SK-N-SH (cell line): Measurements from ENCODE around the gene TMUB1. TPM values are rescaled to one million over a fixed set of nuclear protein-coding genes. Genes with fewer than 3 reads are reported as not detected.

ENCODE experiments used
- CTCF ChIA-PET: fragments of 300-600, 350-600 bp; formaldehyde crosslinking; extraction: SDS; loops from one replicate; lab custom pipeline; 2021; lab: Yijun Ruan, JAX
- POLR2A ChIA-PET: fragments of 350-600 bp; sonication (Branson Sonifier 250); formaldehyde crosslinking; extraction: SDS; loops from one replicate; lab custom pipeline; 2020; ENCODE audit warnings: antibody characterized with exemption, inconsistent platforms; lab: Yijun Ruan, JAX
- DNase-seq: peaks from one replicate; pipeline ENCODE4 v3.0.0; 2012
- H2AFZ ChIP-seq: fragments of 200-600 bp; sonication (generic); 2 replicates; pipeline ENCODE4 v1.8.1; 2016; ENCODE audit warnings: antibody characterized with exemption, mild to moderate bottlenecking, low read depth
- H3F3A ChIP-seq: fragments of 200-600 bp; sonication (generic); replicated peaks from 2 replicates; pipeline ENCODE3; 2016; ENCODE audit warnings: antibody characterized with exemption, mild to moderate bottlenecking; ENCODE audit not compliant: insufficient read depth
- H3K27ac ChIP-seq, 2 experiments: fragments of 200-500 bp in 1 of 2; fragments of 200-600 bp in 1 of 2; sonication (Bioruptor generic) in 1 of 2; sonication (generic), shearing (Covaris generic) in 1 of 2; 2 replicates each; pipeline versions ENCODE4 v1.5.1 to v1.6.1; 2014 to 2016; ENCODE audit warnings: low read depth in 2 of 2, inconsistent platforms in 1 of 2, low read length in 1 of 2, mild to moderate bottlenecking in 1 of 2, mixed read lengths in 1 of 2
- H3K27me3 ChIP-seq: fragments of 200-600 bp; sonication (generic), shearing (Covaris generic); 2 replicates; pipeline ENCODE4 v1.6.1; 2016; ENCODE audit warnings: mixed run types; ENCODE audit not compliant: insufficient read depth
- H3K36me3 ChIP-seq, 2 experiments: fragments of 200-500 bp in 1 of 2; fragments of 200-600 bp in 1 of 2; sonication (Bioruptor generic) in 1 of 2; sonication (generic) in 1 of 2; replicated peaks in 1 of 2; 2 replicates each; pipeline versions ENCODE3 to v1.5.1; 2014 to 2016; ENCODE audit warnings: low read length in 1 of 2, mild to moderate bottlenecking in 1 of 2; ENCODE audit not compliant: insufficient read depth in 2 of 2, control insufficient read depth in 1 of 2
- H3K4me1 ChIP-seq, 2 experiments: fragments of 200-500 bp in 1 of 2; fragments of 200-600 bp in 1 of 2; sonication (Bioruptor generic) in 1 of 2; sonication (generic), shearing (Covaris generic) in 1 of 2; 2 replicates each; pipeline versions ENCODE4 v1.5.1 to v1.6.1; 2014 to 2016; ENCODE audit warnings: low read depth in 1 of 2, low read length in 1 of 2, mixed run types in 1 of 2; ENCODE audit not compliant: insufficient read depth in 2 of 2, control insufficient read depth in 1 of 2
- H3K4me2 ChIP-seq: fragments of 200-600 bp; sonication (generic), shearing (Covaris generic); 2 replicates; pipeline ENCODE4 v1.6.1; 2017; ENCODE audit warnings: mixed run types
- H3K4me3 ChIP-seq, 2 experiments: fragments of 200-500 bp in 1 of 2; fragments of 200-600 bp in 1 of 2; sonication (Bioruptor generic) in 1 of 2; sonication (generic), shearing (Covaris generic) in 1 of 2; 2 replicates each; pipeline versions ENCODE4 v1.5.1 to v1.8.1; 2014 to 2016; ENCODE audit warnings: low read depth in 2 of 2, inconsistent platforms in 1 of 2, low read length in 1 of 2, mild to moderate bottlenecking in 1 of 2, mixed read lengths in 1 of 2, moderate library complexity in 1 of 2
- H3K79me2 ChIP-seq: fragments of 200-600 bp; sonication (generic); 2 replicates; pipeline ENCODE4 v1.8.1; 2017; ENCODE audit warnings: mild to moderate bottlenecking; ENCODE audit not compliant: insufficient read depth
- H3K9ac ChIP-seq: fragments of 200-600 bp; sonication (generic); 2 replicates; pipeline ENCODE4 v1.6.1; 2017; ENCODE audit warnings: mixed run types
- H3K9me2 ChIP-seq: fragments of 200-600 bp; sonication (generic); 2 replicates; pipeline ENCODE4 v1.6.1; 2017; ENCODE audit warnings: mixed run types
- H3K9me3 ChIP-seq: fragments of 200-600 bp; sonication (generic); 2 replicates; pipeline ENCODE4 v1.6.1; 2017; ENCODE audit warnings: mixed run types, mild to moderate bottlenecking, moderate library complexity
- H4K20me1 ChIP-seq: fragments of 200-600 bp; sonication (generic); 2 replicates; pipeline ENCODE4 v1.6.1; 2017; ENCODE audit warnings: mild to moderate bottlenecking, mixed run types; ENCODE audit not compliant: insufficient read depth
- CHD2 ChIP-seq: fragments of 150-350 bp; IDR thresholded peaks from 2 replicates; pipeline ENCODE4 v1.6.1; 2018; ENCODE audit warnings: low read length; ENCODE audit not compliant: partially characterized antibody
- FOXJ3 ChIP-seq: sonication (generic); formaldehyde crosslinking; IDR thresholded peaks from 2 replicates; pipeline ENCODE4 v1.5.1; 2020; ENCODE audit warnings: mild to moderate bottlenecking, missing genetic modification reagents
- GABPA ChIP-seq: IDR thresholded peaks from 2 replicates; pipeline ENCODE4 v1.4.0; 2012; ENCODE audit warnings: low read depth, mild to moderate bottlenecking
- MEF2A ChIP-seq: IDR thresholded peaks from 2 replicates; pipeline ENCODE4 v1.4.0; 2012; ENCODE audit warnings: low read depth, borderline replicate concordance
- RAD21 ChIP-seq: IDR thresholded peaks from 2 replicates; pipeline ENCODE4 v1.6.1; 2012; ENCODE audit warnings: mild to moderate bottlenecking, low read length
- RFX5 ChIP-seq: IDR thresholded peaks from 2 replicates; pipeline ENCODE4 v1.6.1; 2012; ENCODE audit warnings: mild to moderate bottlenecking, improper control_type of control experiment, low read length
- TAF1 ChIP-seq: IDR thresholded peaks from 2 replicates; pipeline ENCODE4 v1.6.1; 2012; ENCODE audit warnings: low read depth, mild to moderate bottlenecking, low read length, moderate library complexity, borderline replicate concordance
- WGBS: methylation state at CpG from one replicate; pipeline ENCODE4 v1.1.6; 2017; ENCODE audit warnings: low lambda C conversion rate; 5-methylcytosine and 5-hydroxymethylcytosine counted together
- polyA plus RNA-seq, 3 experiments: library from polyadenylated mRNA; depleted of rRNA; stranded (reverse); fragments of >200 nt; gene quantifications; 2 replicates each; pipeline ENCODE4 v1.2.3, GENCODE V29; 2012
- TF ChIP-seq, protein P1 (sequence below): fragments of 200-600 bp; sonication (generic); IDR thresholded peaks from 2 replicates; pipeline ENCODE4 v1.6.1; 2017; ENCODE audit warnings: antibody characterized with exemption, mild to moderate bottlenecking, moderate library complexity
- TF ChIP-seq, protein P2 (sequence below): IDR thresholded peaks from 2 replicates; pipeline ENCODE4 v1.6.1; 2012; ENCODE audit warnings: mild to moderate bottlenecking, low read depth, low read length, moderate library complexity

TMUB1 gene
- polyA plus RNA-seq, 1 of the 3 experiments (the other 2 are of a cell fraction) = 60.6 TPM

DNA sequence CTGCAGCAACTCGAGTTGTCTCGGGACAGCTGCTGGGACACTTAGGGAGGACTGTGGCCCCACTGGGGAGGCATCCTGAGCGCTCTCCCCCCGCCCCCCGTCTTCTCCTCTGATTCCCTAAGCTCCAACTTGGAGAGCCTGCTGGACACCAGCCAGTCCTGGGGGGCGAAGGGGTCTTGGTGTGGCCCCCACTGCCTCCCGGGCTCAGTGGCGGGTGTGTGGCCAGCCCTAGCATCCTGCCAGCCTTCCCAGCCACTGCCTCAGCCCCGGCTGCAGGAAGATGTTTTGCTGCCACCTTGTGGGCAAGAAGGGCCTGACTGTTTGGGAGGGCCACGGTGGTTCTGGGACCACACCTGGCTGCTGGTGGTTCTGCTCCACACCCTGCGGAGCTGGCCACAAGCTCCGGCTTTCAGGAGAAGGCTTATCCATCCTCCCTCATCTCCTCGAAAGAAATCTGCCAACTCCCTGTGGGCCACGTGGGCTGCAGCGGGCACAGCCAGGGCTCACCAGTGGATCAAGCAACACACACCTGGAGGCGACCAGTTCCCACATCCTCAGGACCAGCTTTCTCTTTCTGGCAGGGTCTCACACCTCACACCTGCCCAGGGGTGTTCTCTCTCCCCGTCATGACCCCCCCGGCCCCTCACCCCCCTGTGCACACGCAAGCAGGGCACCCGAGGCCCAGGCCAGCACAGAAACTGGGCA is 27.8 kb upstream of the TMUB1 start (continued):
- TF ChIP-seq MEF2A = no peak
- peak; percentile 58 for TF ChIP-seq CHD2
- TF ChIP-seq RAD21 = peak; percentile 90
- TF ChIP-seq, all 33 proteins: peak for 7

DNA sequence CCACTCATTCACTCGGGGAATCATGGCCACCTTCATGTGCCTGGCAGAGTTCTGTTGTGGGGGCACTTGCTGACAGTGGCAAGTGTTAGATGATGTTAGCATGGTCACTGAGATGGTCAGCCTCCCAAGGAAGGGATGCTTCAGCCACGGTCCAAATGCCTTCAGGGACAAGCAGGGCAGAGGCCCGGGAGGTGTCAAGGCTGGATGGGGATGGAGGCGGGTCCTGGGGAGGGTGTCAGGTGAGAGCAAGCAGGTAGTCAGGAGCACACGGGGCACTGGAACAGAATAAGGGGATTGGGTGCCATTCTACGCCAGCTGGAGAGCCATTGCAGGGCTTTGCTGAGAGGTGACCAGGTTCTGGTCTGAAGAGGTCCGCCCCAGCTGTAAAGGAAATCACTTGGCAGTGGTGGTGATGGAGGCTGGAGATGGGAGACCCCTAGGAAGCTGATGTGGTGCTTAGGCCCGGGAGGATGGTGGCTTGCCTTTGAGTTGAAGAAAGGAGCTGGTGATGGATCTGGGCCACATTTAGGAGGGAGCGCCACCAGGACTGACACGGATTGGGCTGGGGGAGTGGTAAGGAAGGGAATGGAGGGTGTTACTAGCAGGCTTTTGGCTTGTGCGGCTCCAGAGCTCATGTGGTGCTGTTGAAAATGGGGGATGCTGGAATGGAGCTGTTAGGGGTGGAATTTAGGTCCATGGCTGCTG is 27.1 kb upstream of the TMUB1 start:
- ChIA-PET CTCF (interaction anchor here (0.6 to 18.7 kb wide), 55 partner anchors 9 to 662 kb away, joined by 3 to 474 read pairs (median 4); partner anchors contain the start of genes ABCB8, AGAP3, ATG9B and CDK5), POLR2A (interaction anchor here (0.5 kb wide), 1 partner anchor 89 kb away, joined by 3 read pairs; no protein-coding TSS in a partner anchor)
- 90% methylated on average over 11 of the region's 11 CpGs for WGBS
- H3K4me1 ChIP-seq = peaks cover 18 to 32% of the 10 kb centered on the region in 2 experiments
- peaks cover 43% of the 10 kb centered on the region for H3F3A ChIP-seq
- no peak overlapping the region for H3K4me2 ChIP-seq
- H3K9me3 ChIP-seq = no peaks in the 10 kb centered on the region
- no peak overlapping the region for H3K9ac ChIP-seq
- TF ChIP-seq, protein P1, sequence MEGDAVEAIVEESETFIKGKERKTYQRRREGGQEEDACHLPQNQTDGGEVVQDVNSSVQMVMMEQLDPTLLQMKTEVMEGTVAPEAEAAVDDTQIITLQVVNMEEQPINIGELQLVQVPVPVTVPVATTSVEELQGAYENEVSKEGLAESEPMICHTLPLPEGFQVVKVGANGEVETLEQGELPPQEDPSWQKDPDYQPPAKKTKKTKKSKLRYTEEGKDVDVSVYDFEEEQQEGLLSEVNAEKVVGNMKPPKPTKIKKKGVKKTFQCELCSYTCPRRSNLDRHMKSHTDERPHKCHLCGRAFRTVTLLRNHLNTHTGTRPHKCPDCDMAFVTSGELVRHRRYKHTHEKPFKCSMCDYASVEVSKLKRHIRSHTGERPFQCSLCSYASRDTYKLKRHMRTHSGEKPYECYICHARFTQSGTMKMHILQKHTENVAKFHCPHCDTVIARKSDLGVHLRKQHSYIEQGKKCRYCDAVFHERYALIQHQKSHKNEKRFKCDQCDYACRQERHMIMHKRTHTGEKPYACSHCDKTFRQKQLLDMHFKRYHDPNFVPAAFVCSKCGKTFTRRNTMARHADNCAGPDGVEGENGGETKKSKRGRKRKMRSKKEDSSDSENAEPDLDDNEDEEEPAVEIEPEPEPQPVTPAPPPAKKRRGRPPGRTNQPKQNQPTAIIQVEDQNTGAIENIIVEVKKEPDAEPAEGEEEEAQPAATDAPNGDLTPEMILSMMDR = no peak
- TF ChIP-seq FOXJ3 (no peak), TAF1 (no peak), GABPA (no peak), RFX5 (no peak)
- TF ChIP-seq, protein P2, sequence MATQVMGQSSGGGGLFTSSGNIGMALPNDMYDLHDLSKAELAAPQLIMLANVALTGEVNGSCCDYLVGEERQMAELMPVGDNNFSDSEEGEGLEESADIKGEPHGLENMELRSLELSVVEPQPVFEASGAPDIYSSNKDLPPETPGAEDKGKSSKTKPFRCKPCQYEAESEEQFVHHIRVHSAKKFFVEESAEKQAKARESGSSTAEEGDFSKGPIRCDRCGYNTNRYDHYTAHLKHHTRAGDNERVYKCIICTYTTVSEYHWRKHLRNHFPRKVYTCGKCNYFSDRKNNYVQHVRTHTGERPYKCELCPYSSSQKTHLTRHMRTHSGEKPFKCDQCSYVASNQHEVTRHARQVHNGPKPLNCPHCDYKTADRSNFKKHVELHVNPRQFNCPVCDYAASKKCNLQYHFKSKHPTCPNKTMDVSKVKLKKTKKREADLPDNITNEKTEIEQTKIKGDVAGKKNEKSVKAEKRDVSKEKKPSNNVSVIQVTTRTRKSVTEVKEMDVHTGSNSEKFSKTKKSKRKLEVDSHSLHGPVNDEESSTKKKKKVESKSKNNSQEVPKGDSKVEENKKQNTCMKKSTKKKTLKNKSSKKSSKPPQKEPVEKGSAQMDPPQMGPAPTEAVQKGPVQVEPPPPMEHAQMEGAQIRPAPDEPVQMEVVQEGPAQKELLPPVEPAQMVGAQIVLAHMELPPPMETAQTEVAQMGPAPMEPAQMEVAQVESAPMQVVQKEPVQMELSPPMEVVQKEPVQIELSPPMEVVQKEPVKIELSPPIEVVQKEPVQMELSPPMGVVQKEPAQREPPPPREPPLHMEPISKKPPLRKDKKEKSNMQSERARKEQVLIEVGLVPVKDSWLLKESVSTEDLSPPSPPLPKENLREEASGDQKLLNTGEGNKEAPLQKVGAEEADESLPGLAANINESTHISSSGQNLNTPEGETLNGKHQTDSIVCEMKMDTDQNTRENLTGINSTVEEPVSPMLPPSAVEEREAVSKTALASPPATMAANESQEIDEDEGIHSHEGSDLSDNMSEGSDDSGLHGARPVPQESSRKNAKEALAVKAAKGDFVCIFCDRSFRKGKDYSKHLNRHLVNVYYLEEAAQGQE = no peak
- no peaks in the 10 kb centered on the region for H3K9me2 ChIP-seq
- H2AFZ ChIP-seq = no peak overlapping the region
- peaks cover 77% of the 10 kb centered on the region for H3K79me2 ChIP-seq
- H3K27me3 ChIP-seq = no peaks in the 10 kb centered on the region
- H3K4me3 ChIP-seq = no peak overlapping the region
- H4K20me1 ChIP-seq = peaks cover 88% of the 10 kb centered on the region
- no peaks in the 10 kb centered on the region for H3K36me3 ChIP-seq
- no peak overlapping the region for H3K27ac ChIP-seq
- peak; percentile 50 for DNase-seq
